Mesendoderm (in vitro differentiated cells): ENCODE data around the gene TXNDC17.
"Not testable (repeated sequence)": the region's sequence is repeated elsewhere in the genome, so short reads cannot be mapped to it uniquely, and the experiment has no call there.

ENCODE experiments used
- DNase-seq: peaks from one replicate; pipeline ENCODE4 v3.0.0; 2013
- H2AK5ac ChIP-seq: 2 replicates; pipeline ENCODE4 v1.6.1; 2013; ENCODE audit warnings: low read length, inconsistent platforms
- H2BK120ac ChIP-seq: 2 replicates; pipeline ENCODE4 v1.6.1; 2013; ENCODE audit warnings: low read depth, mild to moderate bottlenecking, low read length, moderate library complexity, mixed read lengths
- H2BK15ac ChIP-seq: replicated peaks from 2 replicates; pipeline ENCODE4 v1.6.1; 2013; ENCODE audit warnings: low read depth, mild to moderate bottlenecking, moderate library complexity
- H2BK5ac ChIP-seq: 2 replicates; pipeline ENCODE4 v1.6.1; 2013; ENCODE audit warnings: low read length, inconsistent platforms
- H3K18ac ChIP-seq: 2 replicates; pipeline ENCODE4 v1.6.1; 2013; ENCODE audit warnings: mild to moderate bottlenecking, low read length, mixed read lengths
- H3K23ac ChIP-seq: one replicate; pipeline ENCODE4 v1.6.1; 2013; ENCODE audit warnings: low read length
- H3K27ac ChIP-seq: 2 replicates; pipeline ENCODE4 v1.5.1; 2013; ENCODE audit warnings: low read depth, mild to moderate bottlenecking, inconsistent platforms, low read length, moderate library complexity
- H3K27me3 ChIP-seq: 2 replicates; pipeline ENCODE4 v1.6.1; 2013; ENCODE audit warnings: low read length, control low read depth, mild to moderate bottlenecking, inconsistent platforms; ENCODE audit not compliant: insufficient read depth, poor library complexity
- H3K36me3 ChIP-seq: 2 replicates; pipeline ENCODE4 v1.6.1; 2013; ENCODE audit warnings: low read length, inconsistent platforms; ENCODE audit not compliant: control insufficient read depth, insufficient read depth
- H3K4ac ChIP-seq: one replicate; pipeline ENCODE4 v1.6.1; 2013; ENCODE audit warnings: low read depth, mild to moderate bottlenecking, low read length, moderate library complexity
- H3K4me1 ChIP-seq: 2 replicates; pipeline ENCODE4 v1.6.1; 2013; ENCODE audit warnings: low read depth, low read length, inconsistent platforms; ENCODE audit not compliant: control insufficient read depth
- H3K4me2 ChIP-seq: 2 replicates; pipeline ENCODE4 v1.6.1; 2013; ENCODE audit warnings: low read length
- H3K4me3 ChIP-seq: 2 replicates; pipeline ENCODE4 v1.5.1; 2013; ENCODE audit warnings: mild to moderate bottlenecking, low read length
- H3K56ac ChIP-seq: one replicate; pipeline ENCODE4 v1.6.1; 2013; ENCODE audit warnings: low read length
- H3K79me1 ChIP-seq: 2 replicates; pipeline ENCODE4 v1.6.1; 2013; ENCODE audit warnings: low read length, inconsistent platforms
- H3K79me2 ChIP-seq: 2 replicates; pipeline ENCODE4 v1.6.1; 2013; ENCODE audit warnings: mild to moderate bottlenecking, low read length; ENCODE audit not compliant: control insufficient read depth, insufficient read depth
- H3K9ac ChIP-seq: 2 replicates; pipeline ENCODE4 v1.6.1; 2013; ENCODE audit warnings: low read length, inconsistent platforms
- H4K5ac ChIP-seq: one replicate; pipeline ENCODE4 v1.6.1; 2013; ENCODE audit warnings: low read length
- H4K8ac ChIP-seq: one replicate; pipeline ENCODE4 v1.6.1; 2013; ENCODE audit warnings: low read depth, mild to moderate bottlenecking, control low read depth, low read length, moderate library complexity
- WGBS: extraction: QIAGEN DNeasy Blood & Tissue Kit; methylation state at CpG from one replicate; pipeline ENCODE4 v1.1.7; 2013; ENCODE audit warnings: low lambda C conversion rate, missing lambda C conversion rate; ENCODE audit not compliant: insufficient coverage; ENCODE audit errors: extremely low coverage; 5-methylcytosine and 5-hydroxymethylcytosine counted together

The TXNDC17 gene

GRCh38 chr17:6654841-6655731 lies 14.2 kb downstream of the TXNDC17 start:
- Histone ChIP-seq H3K4me1 (peaks cover 3% of the 10 kb centered on the region), H2AK5ac (no peak overlapping the region), H3K18ac (no peak overlapping the region), H3K27ac (no peak overlapping the region), H3K27me3 (peaks cover 5% of the 10 kb centered on the region), H2BK120ac (no peak overlapping the region), H3K79me2 (peaks cover 5% of the 10 kb centered on the region), H4K5ac (no peak overlapping the region), H3K4me2 (peak overlapping the region; percentile 32), H3K23ac (no peak overlapping the region), H3K4ac (no peak overlapping the region), H3K9ac (peak overlapping the region; percentile 45), H2BK5ac (no peak overlapping the region), H4K8ac (no peak overlapping the region), H2BK15ac (no peak overlapping the region), H3K79me1 (no peaks in the 10 kb centered on the region), H3K4me3 (no peak overlapping the region), H3K56ac (peak overlapping the region; percentile 65), H3K36me3 (no peaks in the 10 kb centered on the region)
- DNase-seq = peak; percentile 85
- no CpG with 5 or more reads among the region's 46 CpGs for WGBS

- not testable (repeated sequence) for H3K4me1 ChIP-seq, H3K56ac ChIP-seq, H3K36me3 ChIP-seq, H3K79me2 ChIP-seq, H4K5ac ChIP-seq, H3K4me2 ChIP-seq, H4K8ac ChIP-seq, H2BK120ac ChIP-seq, H3K4me3 ChIP-seq, H3K27ac ChIP-seq, H3K27me3 ChIP-seq, H3K9ac ChIP-seq, H2BK5ac ChIP-seq, H3K18ac ChIP-seq, DNase-seq, H3K4ac ChIP-seq, H2AK5ac ChIP-seq, H3K23ac ChIP-seq, H3K79me1 ChIP-seq, H2BK15ac ChIP-seq
- WGBS = no CpG with 5 or more reads among the region's 41 CpGs
Measured at GRCh38 chr17:6655732-6656361, 15.0 kb downstream of the TXNDC17 start.

- not testable (repeated sequence) for H3K27me3 ChIP-seq, H3K27ac ChIP-seq, H3K79me1 ChIP-seq, H3K18ac ChIP-seq, H2BK15ac ChIP-seq, H4K8ac ChIP-seq, H3K4me1 ChIP-seq, H3K4me3 ChIP-seq, H3K36me3 ChIP-seq, H2BK5ac ChIP-seq, H3K4ac ChIP-seq, H2AK5ac ChIP-seq, H4K5ac ChIP-seq, H2BK120ac ChIP-seq, H3K79me2 ChIP-seq, H3K23ac ChIP-seq
- no CpG with 5 or more reads among the region's 55 CpGs for WGBS
- peak overlapping the region; percentile 47 for H3K9ac ChIP-seq
- peak overlapping the region; percentile 70 for H3K56ac ChIP-seq
- DNase-seq = peak; percentile 75
- peak overlapping the region; percentile 34 for H3K4me2 ChIP-seq
Measured at GRCh38 chr17:6656797-6657632, 16.2 kb downstream of the TXNDC17 start.

GRCh38 chr17:6657633-6658287 lies 16.9 kb downstream of the TXNDC17 start:
- peaks cover 5% of the 10 kb centered on the region for H3K27me3 ChIP-seq
- peak overlapping the region; percentile 47 for H3K9ac ChIP-seq
- no peak overlapping the region for H3K27ac ChIP-seq
- no peak overlapping the region for H2AK5ac ChIP-seq
- H4K5ac ChIP-seq = no peak overlapping the region
- no peak for DNase-seq
- H2BK120ac ChIP-seq = no peak overlapping the region
- H3K4me3 ChIP-seq = no peak overlapping the region
- no peaks in the 10 kb centered on the region for H3K79me2 ChIP-seq
- no peak overlapping the region for H4K8ac ChIP-seq
- no peak overlapping the region for H3K23ac ChIP-seq
- H2BK15ac ChIP-seq = no peak overlapping the region
- H3K4me2 ChIP-seq = peak overlapping the region; percentile 34
- WGBS = no CpG with 5 or more reads among the region's 18 CpGs
- H3K18ac ChIP-seq = no peak overlapping the region
- H3K4me1 ChIP-seq = peaks cover 3% of the 10 kb centered on the region
- H3K56ac ChIP-seq = peak overlapping the region; percentile 70
- H3K36me3 ChIP-seq = no peaks in the 10 kb centered on the region
- no peaks in the 10 kb centered on the region for H3K79me1 ChIP-seq
- no peak overlapping the region for H3K4ac ChIP-seq
- no peak overlapping the region for H2BK5ac ChIP-seq

DNA sequence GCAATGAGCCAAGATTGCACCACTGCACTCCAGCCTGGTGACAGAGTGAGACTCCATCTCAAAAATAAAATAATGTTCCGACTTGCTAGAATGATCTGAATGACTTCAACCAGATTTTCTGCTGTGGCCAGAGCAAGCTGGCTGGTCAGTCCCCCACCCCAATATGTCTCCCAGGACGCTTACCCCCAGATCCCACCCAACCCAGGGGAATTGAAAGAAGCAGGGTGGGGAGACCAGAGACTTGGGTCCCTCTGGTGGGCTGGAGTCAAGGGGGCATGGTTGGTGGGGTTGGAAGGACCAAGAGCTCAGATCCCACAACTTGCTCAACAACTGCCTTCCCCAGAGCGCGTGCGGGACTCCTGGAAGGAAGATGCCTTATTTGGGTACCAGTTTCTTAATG lies 17.6 kb downstream of the TXNDC17 start:
- not testable (repeated sequence) for DNase-seq, H3K79me2 ChIP-seq, H3K4me2 ChIP-seq, H2BK120ac ChIP-seq, H4K8ac ChIP-seq, H3K4me3 ChIP-seq, H3K27me3 ChIP-seq, H3K36me3 ChIP-seq, H3K4ac ChIP-seq, H3K4me1 ChIP-seq, H3K56ac ChIP-seq, H4K5ac ChIP-seq, H3K9ac ChIP-seq, H3K18ac ChIP-seq, H2BK15ac ChIP-seq, H2BK5ac ChIP-seq, H3K79me1 ChIP-seq, H3K27ac ChIP-seq, H3K23ac ChIP-seq, H2AK5ac ChIP-seq
- no CpG with 5 or more reads among the region's 5 CpGs for WGBS
